ENCODE data around the gene DUOXA2. TPM values are rescaled to one million over a fixed set of nuclear protein-coding genes. Genes with fewer than 3 reads are reported as not detected.

The DUOXA2 gene
- total and polyA plus RNA-seq, 2 experiments from 2014 or later: not detected

DNA sequence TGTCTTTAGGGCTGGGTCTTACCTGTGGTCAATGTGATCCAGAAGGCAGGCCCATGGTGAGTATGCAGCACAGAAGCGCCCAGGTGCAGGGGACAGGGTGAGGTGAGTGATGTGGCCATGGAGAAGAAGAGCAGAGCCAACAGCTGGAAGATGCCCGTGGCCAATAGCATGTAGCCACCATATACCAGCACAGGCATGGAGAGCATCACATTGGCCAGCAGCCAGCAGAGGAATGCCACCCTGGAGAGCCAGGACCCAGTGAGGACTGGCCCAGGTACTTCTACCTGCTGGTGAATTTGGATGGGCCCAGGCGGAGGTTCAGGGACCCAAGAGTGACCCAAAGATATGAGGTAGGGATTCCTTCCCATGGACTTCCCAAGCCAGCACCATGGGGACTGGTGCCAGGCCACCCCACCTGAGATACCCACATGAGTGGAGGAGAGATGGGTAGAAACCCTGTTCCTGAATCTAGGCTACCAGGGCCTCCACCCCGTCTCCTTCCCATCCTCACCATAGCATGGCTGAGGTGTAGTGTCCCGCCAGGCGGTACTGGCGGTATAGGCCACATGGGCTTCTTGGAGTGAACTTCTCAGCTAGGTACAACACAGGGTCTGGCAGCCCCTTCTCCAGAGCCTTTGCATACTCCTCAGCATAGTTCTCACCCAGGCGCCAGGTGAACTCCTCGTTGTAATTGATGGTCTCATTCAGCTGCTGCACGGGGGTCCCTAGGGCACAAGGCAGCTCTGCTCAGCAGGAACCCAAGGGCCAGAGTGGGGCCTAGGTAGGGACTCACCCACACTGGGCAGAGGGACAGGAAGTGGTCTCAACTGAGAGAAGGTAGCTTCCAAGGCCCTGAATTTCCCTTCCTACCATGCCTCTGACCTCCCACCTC, 6.2 kb downstream of the DUOXA2 start:
- no peak overlapping the region for H3K4me3 Mint-ChIP-seq
- H3K36me3 Mint-ChIP-seq (ENCODE audit: low read depth): no peaks in the 10 kb centered on the region
- Histone ChIP-seq H3K27me3 (ENCODE audit: insufficient read depth) (peaks cover 92% of the 10 kb centered on the region), H3K9me2 (ENCODE audit: insufficient read depth) (no peaks in the 10 kb centered on the region), H3K4me2 (no peak overlapping the region), H3K36me3 (ENCODE audit: insufficient read depth) (no peaks in the 10 kb centered on the region), H4K20me1 (replicated peaks; ENCODE audit: insufficient read depth) (no peaks in the 10 kb centered on the region; the same call in 1 of the 2 replicates), H3K27ac (ENCODE audit: low read depth) (no peak overlapping the region), H3K4me3 (no peak overlapping the region), H3F3A (replicated peaks; ENCODE audit: low read depth) (no peaks in the 10 kb centered on the region), H2AFZ (no peak overlapping the region), H3K79me2 (replicated peaks; ENCODE audit: insufficient read depth) (no peaks in the 10 kb centered on the region), H3K4me1 (ENCODE audit: insufficient read depth) (peaks cover 13% of the 10 kb centered on the region)
- DNase-seq (ENCODE audit: low spot score): no peak
- no peak overlapping the region for H3K27ac Mint-ChIP-seq
- TF ChIP-seq NANOG (IDR thresholded peaks at IDR 0.05; ENCODE audit: borderline replicate concordance): no peak
- TF ChIP-seq, protein P1, sequence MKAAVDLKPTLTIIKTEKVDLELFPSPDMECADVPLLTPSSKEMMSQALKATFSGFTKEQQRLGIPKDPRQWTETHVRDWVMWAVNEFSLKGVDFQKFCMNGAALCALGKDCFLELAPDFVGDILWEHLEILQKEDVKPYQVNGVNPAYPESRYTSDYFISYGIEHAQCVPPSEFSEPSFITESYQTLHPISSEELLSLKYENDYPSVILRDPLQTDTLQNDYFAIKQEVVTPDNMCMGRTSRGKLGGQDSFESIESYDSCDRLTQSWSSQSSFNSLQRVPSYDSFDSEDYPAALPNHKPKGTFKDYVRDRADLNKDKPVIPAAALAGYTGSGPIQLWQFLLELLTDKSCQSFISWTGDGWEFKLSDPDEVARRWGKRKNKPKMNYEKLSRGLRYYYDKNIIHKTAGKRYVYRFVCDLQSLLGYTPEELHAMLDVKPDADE (IDR thresholded peaks at IDR 0.05): no peak
- TF ChIP-seq, protein P2, sequence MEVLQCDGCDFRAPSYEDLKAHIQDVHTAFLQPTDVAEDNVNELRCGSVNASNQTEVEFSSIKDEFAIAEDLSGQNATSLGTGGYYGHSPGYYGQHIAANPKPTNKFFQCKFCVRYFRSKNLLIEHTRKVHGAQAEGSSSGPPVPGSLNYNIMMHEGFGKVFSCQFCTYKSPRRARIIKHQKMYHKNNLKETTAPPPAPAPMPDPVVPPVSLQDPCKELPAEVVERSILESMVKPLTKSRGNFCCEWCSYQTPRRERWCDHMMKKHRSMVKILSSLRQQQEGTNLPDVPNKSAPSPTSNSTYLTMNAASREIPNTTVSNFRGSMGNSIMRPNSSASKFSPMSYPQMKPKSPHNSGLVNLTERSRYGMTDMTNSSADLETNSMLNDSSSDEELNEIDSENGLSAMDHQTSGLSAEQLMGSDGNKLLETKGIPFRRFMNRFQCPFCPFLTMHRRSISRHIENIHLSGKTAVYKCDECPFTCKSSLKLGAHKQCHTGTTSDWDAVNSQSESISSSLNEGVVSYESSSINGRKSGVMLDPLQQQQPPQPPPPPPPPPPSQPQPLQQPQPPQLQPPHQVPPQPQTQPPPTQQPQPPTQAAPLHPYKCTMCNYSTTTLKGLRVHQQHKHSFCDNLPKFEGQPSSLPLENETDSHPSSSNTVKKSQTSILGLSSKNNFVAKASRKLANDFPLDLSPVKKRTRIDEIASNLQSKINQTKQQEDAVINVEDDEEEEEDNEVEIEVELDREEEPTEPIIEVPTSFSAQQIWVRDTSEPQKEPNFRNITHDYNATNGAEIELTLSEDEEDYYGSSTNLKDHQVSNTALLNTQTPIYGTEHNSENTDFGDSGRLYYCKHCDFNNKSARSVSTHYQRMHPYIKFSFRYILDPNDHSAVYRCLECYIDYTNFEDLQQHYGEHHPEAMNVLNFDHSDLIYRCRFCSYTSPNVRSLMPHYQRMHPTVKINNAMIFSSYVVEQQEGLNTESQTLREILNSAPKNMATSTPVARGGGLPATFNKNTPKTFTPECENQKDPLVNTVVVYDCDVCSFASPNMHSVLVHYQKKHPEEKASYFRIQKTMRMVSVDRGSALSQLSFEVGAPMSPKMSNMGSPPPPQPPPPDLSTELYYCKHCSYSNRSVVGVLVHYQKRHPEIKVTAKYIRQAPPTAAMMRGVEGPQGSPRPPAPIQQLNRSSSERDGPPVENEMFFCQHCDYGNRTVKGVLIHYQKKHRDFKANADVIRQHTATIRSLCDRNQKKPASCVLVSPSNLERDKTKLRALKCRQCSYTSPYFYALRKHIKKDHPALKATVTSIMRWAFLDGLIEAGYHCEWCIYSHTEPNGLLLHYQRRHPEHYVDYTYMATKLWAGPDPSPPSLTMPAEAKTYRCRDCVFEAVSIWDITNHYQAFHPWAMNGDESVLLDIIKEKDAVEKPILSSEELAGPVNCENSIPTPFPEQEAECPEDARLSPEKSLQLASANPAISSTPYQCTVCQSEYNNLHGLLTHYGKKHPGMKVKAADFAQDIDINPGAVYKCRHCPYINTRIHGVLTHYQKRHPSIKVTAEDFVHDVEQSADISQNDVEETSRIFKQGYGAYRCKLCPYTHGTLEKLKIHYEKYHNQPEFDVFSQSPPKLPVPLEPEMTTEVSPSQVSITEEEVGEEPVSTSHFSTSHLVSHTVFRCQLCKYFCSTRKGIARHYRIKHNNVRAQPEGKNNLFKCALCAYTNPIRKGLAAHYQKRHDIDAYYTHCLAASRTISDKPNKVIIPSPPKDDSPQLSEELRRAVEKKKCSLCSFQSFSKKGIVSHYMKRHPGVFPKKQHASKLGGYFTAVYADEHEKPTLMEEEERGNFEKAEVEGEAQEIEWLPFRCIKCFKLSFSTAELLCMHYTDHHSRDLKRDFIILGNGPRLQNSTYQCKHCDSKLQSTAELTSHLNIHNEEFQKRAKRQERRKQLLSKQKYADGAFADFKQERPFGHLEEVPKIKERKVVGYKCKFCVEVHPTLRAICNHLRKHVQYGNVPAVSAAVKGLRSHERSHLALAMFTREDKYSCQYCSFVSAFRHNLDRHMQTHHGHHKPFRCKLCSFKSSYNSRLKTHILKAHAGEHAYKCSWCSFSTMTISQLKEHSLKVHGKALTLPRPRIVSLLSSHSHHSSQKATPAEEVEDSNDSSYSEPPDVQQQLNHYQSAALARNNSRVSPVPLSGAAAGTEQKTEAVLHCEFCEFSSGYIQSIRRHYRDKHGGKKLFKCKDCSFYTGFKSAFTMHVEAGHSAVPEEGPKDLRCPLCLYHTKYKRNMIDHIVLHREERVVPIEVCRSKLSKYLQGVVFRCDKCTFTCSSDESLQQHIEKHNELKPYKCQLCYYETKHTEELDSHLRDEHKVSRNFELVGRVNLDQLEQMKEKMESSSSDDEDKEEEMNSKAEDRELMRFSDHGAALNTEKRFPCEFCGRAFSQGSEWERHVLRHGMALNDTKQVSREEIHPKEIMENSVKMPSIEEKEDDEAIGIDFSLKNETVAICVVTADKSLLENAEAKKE (CRISPR knock-in tag; IDR thresholded peaks at IDR 0.05): no peak
- TF ChIP-seq ZNF331 (CRISPR knock-in tag; IDR thresholded peaks at IDR 0.05; ENCODE audit: low read depth): no peak
- no peak for TF ChIP-seq EZH2phosphoT487 (IDR thresholded peaks at IDR 0.05; ENCODE audit: unreplicated experiment)
- TF ChIP-seq, protein P3, sequence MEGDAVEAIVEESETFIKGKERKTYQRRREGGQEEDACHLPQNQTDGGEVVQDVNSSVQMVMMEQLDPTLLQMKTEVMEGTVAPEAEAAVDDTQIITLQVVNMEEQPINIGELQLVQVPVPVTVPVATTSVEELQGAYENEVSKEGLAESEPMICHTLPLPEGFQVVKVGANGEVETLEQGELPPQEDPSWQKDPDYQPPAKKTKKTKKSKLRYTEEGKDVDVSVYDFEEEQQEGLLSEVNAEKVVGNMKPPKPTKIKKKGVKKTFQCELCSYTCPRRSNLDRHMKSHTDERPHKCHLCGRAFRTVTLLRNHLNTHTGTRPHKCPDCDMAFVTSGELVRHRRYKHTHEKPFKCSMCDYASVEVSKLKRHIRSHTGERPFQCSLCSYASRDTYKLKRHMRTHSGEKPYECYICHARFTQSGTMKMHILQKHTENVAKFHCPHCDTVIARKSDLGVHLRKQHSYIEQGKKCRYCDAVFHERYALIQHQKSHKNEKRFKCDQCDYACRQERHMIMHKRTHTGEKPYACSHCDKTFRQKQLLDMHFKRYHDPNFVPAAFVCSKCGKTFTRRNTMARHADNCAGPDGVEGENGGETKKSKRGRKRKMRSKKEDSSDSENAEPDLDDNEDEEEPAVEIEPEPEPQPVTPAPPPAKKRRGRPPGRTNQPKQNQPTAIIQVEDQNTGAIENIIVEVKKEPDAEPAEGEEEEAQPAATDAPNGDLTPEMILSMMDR (conservative IDR thresholded peaks at IDR 0.05; ENCODE audit: low read depth in 2 of 2): no peak
- H3K27me3 Mint-ChIP-seq (ENCODE audit: insufficient read depth, low read depth, poor library complexity): peaks cover 47% of the 10 kb centered on the region
- ATAC-seq: no peak
- H3K4me1 Mint-ChIP-seq: peaks cover 8% of the 10 kb centered on the region; the same call in 2 of the 3 replicates
- peaks cover 8% of the 10 kb centered on the region; the same call in 2 of the 3 replicates for H3K9me3 Mint-ChIP-seq
